Inferior parietal cortex (tissue), 1 donor: Measurements from ENCODE around the gene RTRAF.

ENCODE experiments used
- DNase-seq: peaks from one replicate; pipeline ENCODE4 v3.0.0-alpha.2; 2016; ENCODE audit errors: extremely low spot score

The RTRAF gene

DNA sequence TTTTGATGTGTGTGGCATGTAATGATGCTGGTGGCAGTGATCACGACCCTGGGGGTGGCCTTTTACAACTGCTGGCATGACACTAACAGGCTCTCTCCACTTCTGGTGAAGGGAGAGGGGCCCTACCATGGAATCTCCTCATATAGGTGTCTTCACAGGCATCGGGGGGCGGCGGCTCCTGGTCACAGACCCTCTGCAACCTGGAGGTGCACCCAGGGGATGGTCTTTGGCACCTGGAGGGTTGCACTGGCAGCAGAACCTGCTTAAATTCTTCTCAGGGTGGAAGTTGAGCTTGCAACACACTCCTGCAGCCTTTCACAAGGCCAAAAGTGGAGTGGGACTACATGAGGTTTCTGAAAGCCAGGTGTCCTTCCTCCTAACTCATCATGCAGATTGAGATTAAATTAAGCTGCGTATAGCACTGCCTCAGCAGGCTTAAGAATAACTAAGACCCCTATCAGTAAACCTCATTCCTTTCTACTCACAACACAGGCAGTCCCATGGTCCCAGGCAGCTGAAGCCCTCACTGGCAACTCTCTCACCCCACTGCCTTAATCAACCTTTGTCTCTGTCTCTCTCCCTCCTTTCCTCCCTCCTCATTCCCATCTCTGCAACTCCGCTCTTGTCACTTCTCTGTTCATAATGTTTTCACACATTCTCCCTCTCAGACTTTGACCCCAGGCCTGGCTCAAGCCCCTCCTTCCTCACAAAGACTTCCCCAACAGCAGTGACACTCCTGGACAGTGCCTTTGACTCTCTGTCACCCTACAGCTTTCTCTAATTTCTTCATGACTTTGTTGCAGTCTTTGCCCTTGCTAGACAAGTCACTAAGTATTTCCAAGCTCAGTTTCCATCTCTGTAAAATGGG lies 60.6 kb downstream of the RTRAF start:
- DNase-seq = no peak

DNA sequence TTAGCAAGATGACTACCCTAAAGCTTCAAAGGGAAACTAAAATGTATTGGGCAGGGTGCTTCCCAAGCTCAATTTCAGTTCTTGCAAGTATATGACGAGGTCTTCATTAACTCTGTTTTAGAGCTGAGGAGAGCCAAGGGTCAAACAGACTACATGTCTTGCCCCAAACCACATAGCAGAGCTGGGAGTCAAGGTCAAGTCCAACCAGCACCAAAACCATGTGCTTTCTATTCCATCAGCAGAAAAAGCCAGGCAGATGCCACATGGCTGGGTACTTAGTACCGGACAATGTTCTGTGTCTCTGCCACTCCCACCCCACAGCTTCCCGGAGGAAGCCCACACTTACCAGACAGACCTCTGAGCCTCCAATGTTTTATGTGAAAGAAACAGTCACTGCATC lies 61.9 kb downstream of the RTRAF start:
- no peak for DNase-seq

DNA sequence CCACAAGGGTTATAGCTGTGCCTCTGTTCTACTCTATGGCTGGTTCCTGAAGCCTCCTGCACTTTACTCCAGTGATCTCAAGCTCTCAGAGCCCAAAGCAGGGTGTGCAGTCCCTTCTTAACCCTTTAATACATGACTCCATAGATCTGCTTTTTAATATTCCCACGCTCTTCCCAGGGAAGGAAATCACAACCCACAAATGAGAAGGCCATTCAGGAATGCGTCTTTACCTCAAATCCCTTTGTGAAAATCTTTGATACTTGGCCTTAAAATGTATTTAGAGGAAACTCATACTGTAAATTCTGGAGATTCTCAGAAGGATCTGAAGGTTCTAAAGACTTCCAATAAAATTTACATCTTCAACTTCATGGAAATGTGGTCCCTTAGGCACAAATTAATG lies 62.5 kb downstream of the RTRAF start:
- DNase-seq = no peak

DNA sequence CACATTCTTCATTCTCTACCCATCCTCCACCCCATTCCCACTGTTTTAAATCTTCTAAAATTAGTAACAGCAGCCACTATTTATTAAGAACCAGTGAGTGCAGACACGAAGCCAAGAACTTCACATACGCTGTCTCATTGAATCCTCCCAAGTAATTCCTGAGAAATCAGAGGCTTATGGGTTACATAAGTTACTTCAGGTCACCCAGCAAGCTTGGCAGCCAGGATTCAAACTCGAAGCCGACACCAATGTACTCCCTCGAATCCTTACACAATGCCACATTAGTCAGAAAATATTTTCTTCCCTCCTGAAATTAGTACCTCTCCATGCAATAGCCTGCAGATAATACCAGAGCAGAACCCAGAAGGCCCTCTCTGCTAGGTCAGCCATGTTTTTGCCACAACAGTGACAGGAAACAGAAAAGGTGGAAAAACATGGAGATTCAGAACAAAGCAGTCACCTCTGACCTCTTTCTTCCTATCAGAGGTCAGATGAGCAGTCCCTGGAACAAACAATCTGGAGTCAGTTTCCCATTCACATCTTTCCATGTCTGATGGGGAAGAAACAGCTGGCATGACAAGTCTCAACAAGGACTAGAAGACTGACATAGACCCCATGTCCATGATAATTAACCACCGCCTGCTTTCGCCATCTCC lies 63.1 kb downstream of the RTRAF start:
- DNase-seq = no peak

GRCh38 chr14:52053044-52053443 lies 63.7 kb downstream of the RTRAF start:
- no peak for DNase-seq

DNA sequence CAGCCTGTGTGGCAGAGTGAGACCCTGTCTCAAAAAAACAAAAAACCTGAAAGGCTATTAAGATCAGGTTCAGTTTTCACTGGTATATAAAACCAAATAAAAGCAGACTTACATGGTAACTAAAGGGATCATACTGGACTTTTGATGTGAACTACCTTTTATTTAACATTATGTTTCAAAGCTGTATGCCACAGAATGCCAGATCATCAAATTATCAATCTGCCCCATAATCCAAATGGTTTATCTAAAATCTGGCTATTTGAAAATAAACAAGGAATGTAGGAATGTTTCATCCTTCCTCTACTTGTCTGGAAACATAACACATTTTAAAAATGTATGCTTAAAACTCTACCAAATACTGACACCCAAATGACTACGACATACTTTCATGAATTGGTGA lies 65.3 kb downstream of the RTRAF start:
- no peak for DNase-seq

- DNase-seq = no peak
Measured at GRCh38 chr14:52055167-52055566, 65.8 kb downstream of the RTRAF start.

DNA sequence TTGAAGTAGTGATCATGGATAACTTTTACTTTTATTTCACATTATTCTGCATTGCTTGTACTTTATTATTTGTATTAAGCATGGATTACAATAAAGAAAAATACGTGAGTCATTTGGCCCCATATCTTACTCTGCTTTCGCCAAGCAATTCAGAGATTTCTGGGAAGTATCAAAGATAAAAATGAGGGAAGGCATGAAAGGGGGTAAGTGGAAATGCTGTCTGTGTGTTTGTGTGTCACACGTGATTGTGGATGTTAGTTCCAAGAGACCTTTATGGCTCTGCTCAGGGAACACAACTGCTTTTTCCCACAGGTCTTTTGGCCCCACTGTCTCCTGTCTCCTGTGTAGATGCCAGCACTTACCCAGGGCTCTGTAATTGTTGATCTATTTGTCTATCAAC lies 69.0 kb downstream of the RTRAF start:
- no peak for DNase-seq

DNA sequence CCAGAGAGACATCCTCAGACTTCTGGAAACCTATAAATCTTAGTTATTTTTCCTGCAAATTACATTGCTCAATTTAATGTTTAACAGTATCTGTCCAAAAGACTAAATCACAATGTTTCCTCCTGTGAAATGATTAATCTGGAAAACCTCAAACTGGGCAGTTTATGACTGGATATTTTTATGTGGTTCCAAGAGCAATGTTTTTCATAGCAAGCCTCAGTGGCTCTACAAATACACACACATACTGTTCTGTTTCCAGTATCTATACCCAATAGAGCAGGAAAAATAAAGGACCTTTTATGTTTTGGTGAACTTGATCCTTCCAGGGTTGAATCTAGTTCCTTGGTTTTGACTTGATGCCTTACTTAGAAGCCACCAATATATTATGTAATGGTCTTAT lies 70.3 kb downstream of the RTRAF start:
- DNase-seq = no peak

DNA sequence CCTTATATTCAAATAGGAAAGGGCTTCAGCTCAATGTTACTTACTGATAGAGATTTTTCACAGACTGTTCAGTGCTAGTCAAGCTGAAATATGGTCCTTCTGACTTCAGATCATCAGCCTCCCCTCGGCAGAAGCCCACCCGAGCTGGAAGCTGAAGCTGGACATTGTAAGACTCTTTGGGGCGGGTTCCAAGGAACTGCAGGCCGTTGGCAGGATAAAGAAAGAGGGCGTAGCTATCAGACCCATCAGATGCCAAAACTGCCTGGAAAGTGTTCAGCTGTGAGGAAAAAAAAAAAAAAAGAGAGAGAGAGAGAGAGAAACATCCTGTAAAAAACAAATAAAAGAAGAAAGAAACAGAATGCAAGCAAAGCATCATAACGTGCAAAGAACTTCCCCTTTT lies 70.7 kb downstream of the RTRAF start:
- no peak for DNase-seq
